ENCODE measurements around the gene WDR82.

- TF ChIP-seq CTCF (IDR thresholded peaks at IDR 0.05) (no peak), POLR2AphosphoS5 (IDR thresholded peaks at IDR 0.05) (no peak)
Measured at GRCh38 chr3:52250122-52250521, 28.3 kb downstream of the WDR82 start.
